Activated naive CD8-positive, alpha-beta T cell (primary cell): Measurements from ENCODE around the gene TRABD2A.

Experiments used
- H3K27ac Mint-ChIP-seq: one replicate; pipeline ENCODE4 v1.8.0; 2021; ENCODE audit warnings: mixed read lengths
- H3K27me3 Mint-ChIP-seq: one replicate; pipeline ENCODE4 v1.8.0; 2021; ENCODE audit warnings: mixed read lengths
- H3K36me3 Mint-ChIP-seq: one replicate; pipeline ENCODE4 v1.8.0; 2021; ENCODE audit warnings: mixed read lengths
- H3K4me1 Mint-ChIP-seq: one replicate; pipeline ENCODE4 v1.8.0; 2021; ENCODE audit warnings: low read depth, mixed read lengths
- H3K4me3 Mint-ChIP-seq: one replicate; pipeline ENCODE4 v1.8.0; 2021; ENCODE audit warnings: mild to moderate bottlenecking, mixed read lengths
- H3K9me3 Mint-ChIP-seq: one replicate; pipeline ENCODE4 v1.8.0; 2021; ENCODE audit warnings: low read depth, mixed read lengths

The TRABD2A gene

DNA sequence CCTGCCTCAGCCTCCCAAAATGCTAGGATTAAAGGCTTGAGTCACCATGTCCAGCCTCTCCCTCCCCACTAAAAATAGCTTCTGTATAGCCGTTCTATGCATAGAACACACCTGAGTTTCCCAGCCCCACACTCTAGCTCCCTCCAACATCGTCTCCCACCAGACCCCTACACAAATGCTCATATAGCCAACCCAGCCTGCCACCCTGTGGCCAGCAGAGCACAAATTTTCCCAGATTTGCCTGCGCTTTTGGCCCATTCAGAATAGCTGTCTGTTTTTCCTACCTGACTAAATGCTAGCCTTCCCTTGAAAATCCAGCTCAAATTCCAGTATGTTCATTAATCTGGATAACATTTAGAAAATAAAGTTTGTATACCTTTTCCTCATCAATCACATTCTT lies 22.8 kb downstream of the TRABD2A start:
- peaks cover 5% of the 10 kb centered on the region for H3K9me3 Mint-ChIP-seq
- peaks cover 12% of the 10 kb centered on the region for H3K36me3 Mint-ChIP-seq
- peak overlapping the region; percentile 98 for H3K27ac Mint-ChIP-seq
- H3K4me3 Mint-ChIP-seq: peak overlapping the region; percentile 76
- H3K4me1 Mint-ChIP-seq: peaks cover 92% of the 10 kb centered on the region
- no peaks in the 10 kb centered on the region for H3K27me3 Mint-ChIP-seq

DNA sequence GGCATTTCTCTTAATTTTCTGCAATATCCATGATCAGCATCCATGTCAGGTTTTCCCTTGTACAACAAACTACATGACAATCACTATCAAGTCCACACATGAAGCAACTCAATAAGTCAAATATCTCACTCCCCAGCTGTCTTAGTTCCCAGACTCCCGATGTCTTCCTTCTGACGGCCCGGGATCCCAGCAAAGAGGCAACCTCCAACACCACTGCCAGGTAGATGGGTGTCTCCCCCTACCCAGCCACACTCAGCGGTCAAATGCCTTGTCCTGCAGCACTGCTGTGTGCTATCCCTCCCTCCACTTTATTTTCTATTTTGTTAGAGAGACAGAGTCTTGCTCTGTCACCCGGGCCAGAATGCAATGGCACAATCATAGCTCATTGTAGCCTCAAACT lies 23.3 kb downstream of the TRABD2A start:
- Mint-ChIP-seq H3K4me3 (peak overlapping the region; percentile 84), H3K36me3 (peaks cover 17% of the 10 kb centered on the region), H3K4me1 (peaks cover 93% of the 10 kb centered on the region)

DNA sequence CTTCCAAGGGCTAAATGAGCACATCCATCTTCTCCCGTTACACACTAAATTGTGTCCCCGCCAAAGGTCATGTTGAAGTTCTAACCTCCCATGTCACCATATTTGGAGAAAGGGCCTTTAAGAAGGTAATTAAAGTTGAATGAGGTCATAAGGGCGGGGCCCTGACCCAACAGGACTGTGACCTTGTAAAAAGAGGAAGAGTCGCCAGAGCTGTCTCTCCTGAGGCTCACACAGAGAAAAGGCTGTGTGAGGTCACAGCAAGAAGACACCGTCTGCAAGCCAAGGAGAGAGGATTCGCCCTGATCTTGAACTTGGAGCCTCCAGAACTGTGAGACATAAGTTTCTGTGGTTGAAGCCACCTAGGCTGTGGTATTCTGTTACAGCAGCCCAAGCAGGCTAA lies 24.1 kb downstream of the TRABD2A start:
- H3K36me3 Mint-ChIP-seq: peaks cover 23% of the 10 kb centered on the region
- peaks cover 93% of the 10 kb centered on the region for H3K4me1 Mint-ChIP-seq
- no peaks in the 10 kb centered on the region for H3K27me3 Mint-ChIP-seq
- H3K27ac Mint-ChIP-seq: peak overlapping the region; percentile 98
- peaks cover 8% of the 10 kb centered on the region for H3K9me3 Mint-ChIP-seq
- H3K4me3 Mint-ChIP-seq: peak overlapping the region; percentile 84

More for the DNA sequence above, 23.3 kb downstream of the TRABD2A start:
- peaks cover 8% of the 10 kb centered on the region for H3K9me3 Mint-ChIP-seq
- peak overlapping the region; percentile 98 for H3K27ac Mint-ChIP-seq
- H3K27me3 Mint-ChIP-seq: no peaks in the 10 kb centered on the region

DNA sequence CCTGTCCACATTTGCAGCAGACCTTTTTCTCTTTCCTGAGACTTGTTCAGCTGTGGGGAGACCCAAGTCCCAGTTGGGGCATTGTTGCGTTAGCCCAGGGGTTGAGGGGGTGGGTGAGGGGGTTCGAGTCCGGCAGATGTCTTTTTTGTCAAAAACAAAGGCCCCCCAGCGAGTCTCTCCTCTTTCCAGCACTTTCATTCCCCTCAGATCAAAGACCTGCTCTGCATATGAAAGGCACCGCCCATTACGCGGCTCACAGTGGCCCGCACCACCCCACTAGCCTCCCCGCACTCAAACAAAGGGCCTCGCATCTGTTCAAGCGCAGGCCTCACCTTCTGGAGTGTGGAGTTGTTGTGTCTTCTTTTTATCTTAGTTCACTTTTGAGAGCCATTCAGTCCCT lies 25.2 kb downstream of the TRABD2A start:
- Mint-ChIP-seq H3K4me3 (peak overlapping the region; percentile 84), H3K36me3 (peaks cover 28% of the 10 kb centered on the region), H3K4me1 (peaks cover 94% of the 10 kb centered on the region), H3K27me3 (no peaks in the 10 kb centered on the region), H3K27ac (peak overlapping the region; percentile 98), H3K9me3 (peaks cover 12% of the 10 kb centered on the region)

DNA sequence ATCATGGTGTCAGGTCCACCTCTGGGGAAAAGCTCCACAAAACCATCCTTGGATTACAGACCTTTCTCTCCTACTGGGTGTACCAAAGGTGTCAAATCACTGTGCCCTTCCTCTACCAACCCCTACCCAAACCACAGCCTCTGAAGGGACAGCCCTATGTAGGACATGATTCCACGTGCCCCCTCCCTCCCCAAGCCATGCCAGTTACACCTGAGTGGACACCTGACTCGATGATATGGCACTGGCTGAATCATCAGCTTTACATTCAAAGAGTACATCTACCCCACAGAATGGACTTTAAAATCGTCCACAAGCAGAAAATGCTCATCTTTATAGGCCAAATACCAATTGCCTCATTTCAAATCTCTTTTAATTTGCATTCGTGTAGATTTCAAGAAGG lies 26.0 kb downstream of the TRABD2A start:
- H3K36me3 Mint-ChIP-seq: peaks cover 27% of the 10 kb centered on the region
- peaks cover 94% of the 10 kb centered on the region for H3K4me1 Mint-ChIP-seq
- H3K27me3 Mint-ChIP-seq: no peaks in the 10 kb centered on the region
- H3K9me3 Mint-ChIP-seq: peaks cover 12% of the 10 kb centered on the region
- peak overlapping the region; percentile 84 for H3K4me3 Mint-ChIP-seq
- peak overlapping the region; percentile 98 for H3K27ac Mint-ChIP-seq

DNA sequence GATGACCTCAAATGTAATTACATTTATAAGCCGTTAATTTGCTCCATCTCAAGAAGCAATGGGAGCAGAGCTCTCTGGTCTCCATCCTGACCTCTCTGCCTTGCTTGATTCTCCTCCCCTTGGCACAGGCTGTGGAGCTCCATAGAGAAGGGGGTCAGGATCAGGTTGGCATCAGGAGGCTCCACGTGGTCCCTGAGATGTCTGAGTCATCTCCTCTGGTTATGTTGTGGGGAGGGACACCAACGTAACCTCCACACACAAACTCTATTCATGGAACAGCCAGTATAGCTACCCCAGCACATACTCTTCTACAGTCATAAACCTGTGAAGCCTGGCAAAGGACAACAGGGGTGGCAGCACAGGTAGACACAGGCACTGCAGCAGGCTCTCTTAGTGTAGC lies 29.0 kb downstream of the TRABD2A start:
- H3K9me3 Mint-ChIP-seq: peaks cover 12% of the 10 kb centered on the region
- peaks cover 38% of the 10 kb centered on the region for H3K36me3 Mint-ChIP-seq
- H3K27ac Mint-ChIP-seq: peak overlapping the region; percentile 95
- H3K4me1 Mint-ChIP-seq: peaks cover 94% of the 10 kb centered on the region
- H3K4me3 Mint-ChIP-seq: peak overlapping the region; percentile 46
- H3K27me3 Mint-ChIP-seq: no peaks in the 10 kb centered on the region

DNA sequence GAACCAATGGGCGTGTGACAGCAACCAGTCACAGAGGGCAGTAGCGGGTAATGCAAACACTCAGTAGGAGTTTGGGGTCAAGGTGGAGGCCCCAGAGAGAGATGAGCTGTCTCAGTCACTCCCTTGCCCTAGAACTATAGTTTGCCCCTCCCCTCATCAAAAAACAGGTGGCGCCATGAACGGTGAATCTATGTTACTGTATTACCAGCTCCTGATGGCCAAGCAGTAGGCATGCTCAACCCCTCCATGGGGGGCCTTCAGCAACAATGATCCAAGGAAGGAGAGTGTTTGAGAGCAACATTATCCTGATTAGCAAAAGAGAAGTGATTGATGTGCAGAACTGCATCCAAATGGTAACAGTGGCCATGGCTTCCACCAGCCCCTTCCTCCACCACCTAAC lies 30.4 kb downstream of the TRABD2A start:
- peak overlapping the region; percentile 95 for H3K27ac Mint-ChIP-seq
- peaks cover 9% of the 10 kb centered on the region for H3K9me3 Mint-ChIP-seq
- H3K4me3 Mint-ChIP-seq: peak overlapping the region; percentile 76
- peaks cover 36% of the 10 kb centered on the region for H3K36me3 Mint-ChIP-seq
- H3K4me1 Mint-ChIP-seq: peaks cover 94% of the 10 kb centered on the region
- H3K27me3 Mint-ChIP-seq: no peaks in the 10 kb centered on the region

DNA sequence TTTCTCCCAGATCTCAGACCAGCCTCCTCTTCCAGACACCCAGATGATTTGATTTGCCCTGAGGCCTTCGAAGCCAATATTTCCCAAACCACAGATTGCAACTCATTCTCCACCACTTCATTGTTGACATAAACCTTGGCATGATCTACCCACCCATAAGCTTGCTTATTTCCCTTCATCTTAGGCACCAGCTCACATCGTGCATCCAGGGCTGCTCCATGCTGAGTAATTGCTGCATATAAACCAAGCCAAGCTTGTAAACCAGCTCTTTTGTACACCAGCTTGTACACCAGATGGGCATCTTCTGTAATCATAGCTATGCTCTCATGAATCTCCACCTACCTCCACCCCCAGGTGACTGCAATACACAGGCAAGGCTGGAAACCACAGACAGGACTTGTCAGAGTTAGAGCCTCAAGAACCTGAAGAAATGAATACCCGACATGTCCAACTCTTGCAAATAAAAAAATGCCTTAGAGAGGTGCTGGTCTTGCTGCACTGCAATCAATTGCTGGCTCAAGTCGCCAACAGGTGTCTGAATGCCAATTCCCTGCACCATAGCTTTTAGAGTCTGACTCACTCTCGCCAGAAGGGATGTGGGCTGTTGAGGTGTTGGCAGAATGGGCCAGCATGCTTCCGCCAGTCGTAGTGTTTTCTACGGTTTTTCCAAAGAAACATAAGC lies 31.5 kb downstream of the TRABD2A start:
- peaks cover 92% of the 10 kb centered on the region for H3K4me1 Mint-ChIP-seq
- peak overlapping the region; percentile 95 for H3K27ac Mint-ChIP-seq
- peak overlapping the region; percentile 76 for H3K4me3 Mint-ChIP-seq
- H3K36me3 Mint-ChIP-seq: peaks cover 36% of the 10 kb centered on the region
- H3K9me3 Mint-ChIP-seq: peaks cover 9% of the 10 kb centered on the region
- no peaks in the 10 kb centered on the region for H3K27me3 Mint-ChIP-seq

DNA sequence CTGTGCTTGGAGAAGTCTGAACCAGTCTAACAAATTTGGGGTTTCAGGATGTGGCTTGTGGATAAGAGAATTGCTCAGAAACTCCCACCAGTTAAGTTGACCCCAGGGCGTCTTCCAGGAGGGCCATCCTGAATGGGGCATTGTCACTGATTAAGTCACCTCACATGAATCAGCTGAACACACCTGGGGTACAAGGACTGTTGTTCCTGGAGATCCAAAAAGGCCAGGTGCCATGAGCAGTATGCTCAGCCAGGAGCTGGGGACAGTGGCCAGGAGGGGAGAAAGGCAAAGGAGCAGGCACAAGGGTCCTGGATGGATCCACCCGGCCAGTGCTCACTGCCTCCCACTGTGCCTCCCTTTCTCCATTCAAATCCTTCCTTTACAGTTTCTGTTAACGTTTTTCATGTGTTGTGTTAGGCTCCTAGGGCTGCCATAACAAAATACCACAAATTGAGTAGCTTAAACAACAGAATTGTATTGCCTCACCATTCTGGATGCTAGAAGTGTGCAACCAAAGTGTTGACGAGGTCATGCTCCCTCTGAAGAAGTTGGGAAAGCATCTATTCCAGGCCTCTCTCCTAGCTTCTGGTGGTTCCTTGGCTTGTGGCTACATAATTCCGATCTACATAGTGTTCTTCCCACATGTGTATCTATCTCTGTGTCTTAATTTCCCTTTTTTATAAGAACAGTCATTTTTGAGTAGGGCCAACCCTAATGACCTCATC lies 33.4 kb downstream of the TRABD2A start:
- Mint-ChIP-seq H3K27ac (peak overlapping the region; percentile 98), H3K4me1 (peaks cover 96% of the 10 kb centered on the region), H3K4me3 (peak overlapping the region; percentile 73), H3K36me3 (peaks cover 35% of the 10 kb centered on the region), H3K27me3 (no peaks in the 10 kb centered on the region), H3K9me3 (peaks cover 4% of the 10 kb centered on the region)

DNA sequence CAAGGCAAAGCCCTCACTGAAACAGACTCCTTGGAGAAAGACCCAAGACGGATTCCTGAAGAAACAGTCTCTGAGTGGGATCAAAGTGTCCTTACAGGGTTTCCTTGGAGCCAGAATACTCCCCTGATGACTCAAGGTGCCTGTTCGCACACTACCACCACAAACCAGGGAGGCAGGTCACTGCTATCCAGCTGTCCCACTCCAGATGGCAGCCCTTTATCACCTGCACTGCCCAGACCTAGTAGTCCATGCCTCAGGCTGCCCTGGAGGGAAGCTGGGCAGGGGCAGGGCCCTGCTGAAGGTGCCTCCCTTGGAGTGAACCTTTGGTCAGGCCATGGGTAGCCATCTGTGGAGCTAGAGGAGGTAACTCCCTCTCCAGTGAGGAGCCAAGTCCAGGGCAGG lies 34.1 kb downstream of the TRABD2A start:
- Mint-ChIP-seq H3K27ac (peak overlapping the region; percentile 98), H3K4me3 (peak overlapping the region; percentile 73), H3K27me3 (no peaks in the 10 kb centered on the region), H3K36me3 (peaks cover 30% of the 10 kb centered on the region), H3K4me1 (peaks cover 96% of the 10 kb centered on the region), H3K9me3 (peaks cover 4% of the 10 kb centered on the region)

DNA sequence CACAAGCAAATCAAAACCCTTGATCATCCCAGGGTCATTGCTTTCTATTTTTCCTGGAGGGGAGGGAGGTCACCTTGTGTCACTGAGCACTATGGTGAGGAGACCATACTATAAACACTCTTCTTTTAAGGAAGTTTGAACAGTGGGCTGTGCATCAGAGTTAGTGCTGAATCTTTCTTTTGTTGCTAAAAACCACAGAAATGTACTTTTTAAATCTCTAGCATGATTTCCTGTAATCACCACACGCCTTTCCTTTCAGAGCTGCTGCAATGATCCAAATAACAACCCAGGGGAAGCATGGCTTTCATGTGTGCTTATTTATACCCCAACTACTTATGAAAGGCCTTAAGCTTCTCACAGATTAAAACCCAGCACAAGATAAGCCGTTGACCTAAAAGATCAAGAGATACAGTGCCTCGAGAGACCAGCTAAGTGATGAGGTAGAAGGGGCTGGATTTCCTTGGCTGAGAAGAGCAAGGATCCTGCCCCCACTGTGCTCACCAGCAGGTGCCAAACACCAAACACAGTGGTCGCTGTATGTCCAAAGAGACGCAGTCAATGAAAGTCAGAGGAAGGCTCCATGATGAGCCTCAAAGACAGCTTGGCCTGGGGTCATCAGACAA lies 34.7 kb downstream of the TRABD2A start:
- Mint-ChIP-seq H3K4me1 (peaks cover 96% of the 10 kb centered on the region), H3K4me3 (peak overlapping the region; percentile 73), H3K27ac (peak overlapping the region; percentile 98), H3K36me3 (peaks cover 25% of the 10 kb centered on the region), H3K27me3 (no peaks in the 10 kb centered on the region), H3K9me3 (no peaks in the 10 kb centered on the region)

DNA sequence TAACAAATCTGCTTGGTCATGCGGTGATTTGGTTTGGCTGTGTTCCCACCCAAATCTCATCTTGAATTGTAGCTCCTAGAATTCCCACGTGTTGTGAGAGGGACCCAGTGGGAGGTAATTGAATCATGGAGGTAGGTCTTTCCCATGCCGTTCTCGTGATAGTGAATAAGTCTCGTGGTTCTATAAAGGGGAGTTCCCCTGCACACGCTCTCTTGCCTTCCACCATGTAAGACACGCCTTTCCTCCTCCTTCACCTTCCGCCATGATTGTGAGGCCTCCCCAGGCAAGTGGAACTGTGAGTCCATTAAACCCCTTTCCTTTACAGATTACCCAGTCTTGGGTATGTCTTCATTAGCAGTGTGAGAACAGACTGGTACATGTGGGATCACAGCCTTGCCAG lies 36.7 kb downstream of the TRABD2A start:
- H3K9me3 Mint-ChIP-seq: no peaks in the 10 kb centered on the region
- peak overlapping the region; percentile 60 for H3K4me3 Mint-ChIP-seq
- peaks cover 95% of the 10 kb centered on the region for H3K4me1 Mint-ChIP-seq
- H3K27me3 Mint-ChIP-seq: no peaks in the 10 kb centered on the region
- H3K27ac Mint-ChIP-seq: peak overlapping the region; percentile 98
- peaks cover 16% of the 10 kb centered on the region for H3K36me3 Mint-ChIP-seq

DNA sequence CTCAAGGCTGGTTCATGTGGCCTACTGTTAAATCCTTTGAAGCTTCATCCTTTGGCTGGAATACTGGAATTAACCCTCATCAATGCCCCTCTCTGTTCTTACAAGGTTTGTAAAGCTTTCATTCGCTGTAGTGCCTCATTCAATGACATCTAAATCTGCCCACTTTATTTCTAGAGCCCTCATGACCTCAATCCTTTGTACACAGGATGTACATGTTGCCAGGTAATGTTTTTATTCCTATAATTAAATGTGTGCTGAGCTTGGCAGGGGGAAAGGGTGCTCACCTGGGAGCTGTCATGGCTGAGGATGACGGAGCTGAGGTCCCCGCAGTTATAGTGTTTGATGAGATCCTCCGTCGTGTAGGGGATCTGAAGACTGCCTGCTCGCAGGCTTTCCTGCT lies 39.3 kb downstream of the TRABD2A start:
- Mint-ChIP-seq H3K36me3 (peaks cover 20% of the 10 kb centered on the region), H3K27me3 (no peaks in the 10 kb centered on the region), H3K27ac (peak overlapping the region; percentile 88), H3K4me1 (peaks cover 91% of the 10 kb centered on the region), H3K9me3 (no peaks in the 10 kb centered on the region), H3K4me3 (peak overlapping the region; percentile 78)

DNA sequence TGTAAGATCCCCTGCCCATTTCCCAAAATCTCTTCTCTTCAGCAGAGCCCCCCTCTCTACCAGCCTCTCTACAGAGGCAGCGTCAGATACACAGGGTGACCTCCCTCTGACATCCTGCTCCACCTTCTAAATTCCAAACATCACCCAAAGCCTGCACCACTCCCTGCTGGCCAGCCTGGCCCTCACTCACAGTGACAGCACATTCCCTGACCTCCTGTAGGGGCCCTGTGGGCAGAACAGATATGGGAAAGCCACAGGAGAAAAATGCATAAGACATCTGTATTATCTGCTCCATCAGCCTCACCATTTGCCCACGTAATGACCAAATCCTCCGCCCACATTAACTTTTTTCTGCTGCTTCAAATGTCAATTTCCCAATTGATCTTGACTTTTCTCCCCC lies 40.6 kb downstream of the TRABD2A start:
- Mint-ChIP-seq H3K4me3 (peak overlapping the region; percentile 78), H3K27me3 (no peaks in the 10 kb centered on the region), H3K9me3 (peaks cover 4% of the 10 kb centered on the region), H3K27ac (peak overlapping the region; percentile 88), H3K4me1 (peaks cover 89% of the 10 kb centered on the region), H3K36me3 (peaks cover 30% of the 10 kb centered on the region)

DNA sequence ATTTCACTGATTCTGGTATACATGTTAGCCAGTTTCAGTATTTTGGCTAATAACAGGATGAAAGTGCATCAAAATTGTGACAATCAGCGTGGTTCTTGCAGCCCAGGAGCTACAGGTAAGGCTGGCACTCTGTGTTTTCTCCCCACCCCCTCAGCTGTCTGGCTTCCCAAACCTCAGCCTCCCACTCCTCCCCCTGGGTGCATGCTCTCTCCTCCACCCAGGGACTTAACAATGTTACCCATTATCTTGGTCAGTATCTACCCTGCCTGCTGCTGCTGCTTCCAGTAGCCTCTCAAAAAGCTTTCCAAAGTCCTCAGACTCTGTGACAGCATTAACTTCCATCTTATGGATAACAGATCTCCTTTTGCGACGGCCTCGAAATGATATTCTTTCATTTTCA lies 41.0 kb downstream of the TRABD2A start:
- Mint-ChIP-seq H3K27ac (peak overlapping the region; percentile 88), H3K36me3 (peaks cover 32% of the 10 kb centered on the region), H3K27me3 (no peaks in the 10 kb centered on the region), H3K4me3 (peak overlapping the region; percentile 78), H3K9me3 (peaks cover 4% of the 10 kb centered on the region), H3K4me1 (peaks cover 89% of the 10 kb centered on the region)
